HG02678 (cell line): ENCODE measurements around the gene REXO1.
A peak's percentile ranks its signal among the peaks of the same experiment; 100 is the strongest.
"Not testable (repeated sequence)": the region's sequence is repeated elsewhere in the genome, so short reads cannot be mapped to it uniquely, and the experiment has no call there.

ENCODE experiments used
- ATAC-seq: cut with Tn5 transposase; IDR thresholded peaks from one replicate; pipeline ENCODE4 v1.9.1; 2021; ENCODE audit warnings: mild to moderate bottlenecking, moderate library complexity; ENCODE audit not compliant: unreplicated experiment

The REXO1 gene

DNA sequence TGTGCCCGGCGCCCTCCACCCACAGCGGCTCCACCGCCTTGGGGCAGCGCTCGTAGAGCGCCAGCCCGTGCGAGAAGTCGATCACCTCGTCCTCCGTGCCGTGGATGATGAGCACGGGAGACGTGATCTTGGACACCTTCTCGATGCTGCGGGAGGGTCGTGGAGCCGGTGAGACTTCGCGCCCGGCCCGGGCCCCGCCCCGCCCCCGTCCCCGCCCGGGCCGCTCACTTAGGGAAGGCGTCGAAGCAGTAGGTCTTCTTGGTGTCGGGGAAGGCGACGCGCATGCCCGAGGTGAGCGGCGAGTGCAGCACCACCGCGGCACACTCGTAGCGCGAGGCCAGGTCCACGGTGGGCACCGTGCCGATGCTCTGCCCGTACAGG is 29.0 kb upstream of the REXO1 start:
- not testable (repeated sequence) for ATAC-seq

DNA sequence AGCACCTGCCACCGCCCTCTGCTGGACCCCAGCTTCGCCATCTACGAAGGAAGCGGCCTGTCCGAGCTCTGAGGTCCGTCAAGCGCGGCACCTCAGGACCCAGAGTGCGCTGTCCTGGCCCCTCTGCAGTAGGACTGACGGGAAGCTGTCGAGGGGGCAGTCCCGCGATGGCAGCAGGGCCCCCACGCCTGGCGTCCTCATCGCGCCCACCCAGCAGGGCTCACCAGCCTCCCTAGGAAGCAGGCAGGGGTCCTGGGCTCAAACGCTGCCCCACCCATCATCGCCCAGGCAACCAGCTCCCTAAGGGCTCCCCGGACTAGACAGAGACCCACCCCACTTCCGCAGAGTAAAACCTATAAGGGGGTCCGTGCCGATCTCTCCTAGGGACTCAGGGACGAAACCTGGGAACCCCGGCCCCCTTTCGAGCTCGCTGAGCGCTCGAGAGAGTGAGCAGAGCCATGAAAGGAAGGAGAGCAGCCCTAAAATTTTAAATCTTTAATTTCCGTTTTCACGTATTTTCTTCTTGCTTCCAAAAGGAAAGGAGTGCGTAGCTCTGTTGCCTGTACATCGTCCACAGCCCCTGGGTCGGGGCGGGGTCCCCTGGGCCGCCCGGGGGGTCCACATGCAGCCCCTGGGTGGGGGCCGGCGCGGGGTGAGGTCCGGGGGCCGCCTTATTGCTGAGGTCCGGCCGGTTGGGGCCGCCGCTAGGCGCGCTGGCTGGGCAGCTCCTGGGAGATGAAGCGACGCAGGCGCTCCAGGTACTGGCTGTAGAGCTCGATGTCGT is 28.4 kb upstream of the REXO1 start:
- not testable (repeated sequence) for ATAC-seq

DNA sequence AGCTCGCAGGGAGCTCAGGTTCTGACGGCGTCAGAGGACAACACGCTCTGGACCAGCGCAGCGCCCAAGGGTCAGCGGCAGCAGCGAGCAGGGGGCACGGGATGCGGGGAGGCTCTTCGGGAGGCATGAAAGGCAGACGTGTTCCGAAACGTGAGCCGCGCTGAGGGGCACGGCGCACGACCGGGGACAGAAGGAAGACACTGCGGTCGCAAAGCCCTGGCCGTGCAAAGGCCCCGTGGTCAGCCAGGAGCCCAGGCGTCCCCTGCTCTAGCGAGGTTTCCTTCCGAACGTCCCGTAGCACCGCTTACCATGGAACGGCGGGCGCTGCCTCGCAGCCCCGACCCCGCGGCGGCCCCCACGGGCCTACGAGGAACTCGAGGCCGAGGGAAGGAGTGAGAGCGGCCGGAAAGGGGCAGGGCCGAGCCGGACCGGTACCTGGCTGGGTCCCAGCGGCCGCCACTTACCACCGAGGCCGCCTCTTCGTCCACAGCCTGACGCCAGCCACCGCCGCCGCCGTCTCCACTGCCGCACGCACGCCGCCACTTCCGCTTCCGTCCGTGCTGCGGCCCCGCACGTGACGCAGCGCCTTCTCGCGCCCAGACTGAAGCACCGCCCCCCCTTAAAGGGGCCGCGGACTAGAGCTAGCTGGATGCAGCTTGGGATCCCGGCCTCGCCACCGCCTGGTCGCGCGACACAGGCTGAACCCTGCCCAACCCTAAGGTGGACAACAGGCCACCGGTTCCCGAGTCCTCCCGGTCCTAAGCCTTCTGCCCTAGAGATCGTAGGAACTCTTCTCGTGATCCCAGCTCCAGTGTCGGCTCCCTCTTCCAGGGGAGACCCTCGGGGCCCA is 27.6 kb upstream of the REXO1 start:
- ATAC-seq: peak; percentile 88

DNA sequence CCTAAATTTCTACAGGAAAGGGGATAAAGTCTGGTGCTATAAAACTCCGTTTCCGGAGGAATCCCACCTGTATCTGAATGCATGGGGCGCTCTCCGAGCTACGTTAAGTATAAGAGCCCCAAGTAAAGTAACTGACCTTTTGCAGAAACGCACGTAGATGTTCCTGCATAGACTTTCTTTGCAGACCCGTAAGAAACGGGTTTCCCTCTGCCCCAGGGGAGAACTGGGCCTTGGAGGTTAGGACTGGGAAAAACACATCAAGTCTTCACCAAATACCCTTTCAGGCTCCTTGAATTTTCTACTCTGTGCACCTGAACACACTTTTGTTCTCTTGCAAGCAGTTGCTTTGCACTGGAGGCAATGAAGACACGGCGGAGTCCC is 27.0 kb upstream of the REXO1 start:
- ATAC-seq: not testable (repeated sequence)

DNA sequence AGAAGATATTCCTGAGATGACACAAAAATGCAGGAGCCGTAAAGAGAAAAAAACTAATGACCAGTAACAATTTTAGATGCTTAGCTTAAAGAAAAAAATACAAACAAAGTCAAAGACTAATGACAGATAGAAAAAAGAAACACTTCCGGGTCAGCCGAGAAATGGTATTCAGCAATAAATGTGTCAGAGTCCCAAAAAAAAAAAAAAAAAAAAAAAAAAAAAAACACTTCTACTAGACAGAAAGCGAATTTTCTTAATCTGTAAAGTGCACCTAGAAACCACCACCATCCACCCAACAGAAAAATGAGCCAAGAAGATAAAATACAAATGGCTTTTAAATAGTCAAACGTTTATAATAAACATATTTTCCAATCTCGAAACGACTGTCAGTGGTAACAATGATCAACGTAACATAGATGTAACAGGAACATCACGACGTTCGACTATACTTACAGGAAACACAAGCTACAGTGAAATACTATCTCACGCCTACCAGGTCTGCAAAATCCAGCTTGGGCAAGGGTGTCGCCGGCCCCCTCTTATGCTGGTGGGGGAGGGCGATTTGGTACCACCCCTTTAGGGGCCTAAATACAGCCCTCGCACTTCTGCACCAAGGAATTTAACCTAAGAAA is 26.4 kb upstream of the REXO1 start:
- no peak for ATAC-seq

DNA sequence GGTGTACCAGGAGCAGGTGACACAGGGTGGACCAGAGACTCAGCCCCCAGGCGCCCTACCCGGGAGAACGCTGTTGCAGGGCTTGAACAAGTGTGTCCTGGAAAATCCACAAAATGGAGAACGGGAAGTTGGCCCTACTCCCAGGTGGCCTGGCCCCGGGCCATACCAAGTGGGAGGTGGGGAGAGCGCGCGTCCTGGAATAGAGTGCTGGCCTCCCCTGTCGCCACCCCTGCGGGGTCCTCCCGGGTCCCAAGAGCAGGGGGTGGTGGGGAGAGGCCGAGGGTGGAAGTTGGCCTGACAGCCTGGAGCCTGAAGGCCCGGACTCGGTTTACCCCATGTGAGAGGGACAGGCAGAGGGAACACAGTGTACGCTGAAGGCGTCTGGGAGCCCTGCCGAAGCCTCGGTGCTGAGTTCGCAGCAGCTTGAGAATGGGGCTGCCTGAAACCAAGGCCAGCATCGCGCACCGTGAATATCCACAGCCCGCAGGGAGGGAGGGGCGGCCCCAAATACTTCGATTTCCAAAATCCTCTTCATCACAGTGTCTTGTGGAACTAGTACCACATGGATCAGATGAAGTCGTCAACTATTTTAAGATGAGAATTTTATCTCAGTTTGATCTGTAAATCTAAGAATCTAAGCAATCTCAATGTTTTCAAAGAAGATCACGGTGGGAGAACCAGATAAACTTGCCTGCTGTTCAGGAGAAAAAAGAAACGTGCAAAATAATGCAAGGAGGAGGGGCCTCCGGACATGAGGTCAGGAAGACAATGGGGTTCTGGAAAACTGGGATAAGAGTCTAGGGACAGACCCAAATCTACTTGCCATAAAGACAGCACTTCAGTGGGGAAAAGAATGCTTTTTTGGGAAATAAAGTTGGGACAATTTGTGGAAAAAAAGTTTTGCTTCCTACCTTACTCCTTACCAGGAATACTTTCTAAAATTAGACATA is 25.5 kb upstream of the REXO1 start:
- no peak for ATAC-seq

DNA sequence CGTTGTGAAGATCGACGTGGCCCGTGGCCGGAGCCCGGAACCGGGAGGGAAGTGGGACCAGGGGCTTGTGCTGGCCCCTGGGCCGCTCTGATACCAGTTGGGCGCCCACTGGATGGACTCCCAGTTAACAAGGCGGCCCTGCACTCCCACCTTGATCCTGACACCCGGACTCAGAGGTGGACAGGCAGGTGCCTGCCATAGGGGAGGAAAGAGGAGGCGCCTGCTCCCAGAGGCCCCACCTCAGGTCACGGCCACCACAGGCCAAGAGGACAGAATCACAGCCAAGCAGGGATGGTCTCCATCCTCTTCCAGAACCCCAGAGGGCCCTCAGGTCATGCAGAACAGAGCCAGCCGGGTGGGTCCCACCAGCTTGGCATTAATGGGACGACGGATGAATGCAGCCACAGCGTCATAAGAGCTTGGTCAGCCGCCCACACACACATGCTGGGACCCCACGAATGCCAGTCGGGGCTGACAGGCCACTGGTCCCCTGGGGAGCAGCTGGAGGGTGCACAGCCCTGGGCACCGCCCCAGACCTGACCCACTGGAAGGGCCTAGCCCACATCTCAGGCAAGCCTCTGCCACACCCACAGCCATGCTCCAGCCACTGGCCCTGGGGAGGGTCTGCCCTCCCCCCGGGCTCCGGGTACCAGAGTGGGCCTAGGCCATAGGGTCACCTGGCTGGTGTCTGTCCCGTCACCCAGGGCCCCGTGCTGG is 24.7 kb upstream of the REXO1 start:
- no peak for ATAC-seq

DNA sequence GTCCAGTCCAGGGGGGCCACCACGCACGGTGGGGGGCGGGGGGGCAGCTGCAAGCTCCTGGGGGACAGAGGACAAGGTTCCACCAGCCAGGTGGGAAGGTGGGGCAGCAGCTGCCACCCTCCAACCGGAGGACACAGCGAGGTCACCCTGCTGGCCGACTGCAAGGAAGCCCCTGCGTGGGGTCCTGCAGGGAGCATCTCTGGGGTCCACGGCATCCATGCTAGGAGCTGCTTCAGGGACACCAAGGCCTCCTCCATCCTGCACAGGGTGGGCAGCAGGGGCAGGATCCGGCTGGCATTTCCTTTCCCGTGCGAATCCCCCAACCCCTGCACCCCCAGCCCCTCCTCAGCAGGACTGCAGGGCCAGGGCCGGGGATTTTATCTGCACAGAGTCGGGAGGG is 23.3 kb upstream of the REXO1 start:
- ATAC-seq: no peak

DNA sequence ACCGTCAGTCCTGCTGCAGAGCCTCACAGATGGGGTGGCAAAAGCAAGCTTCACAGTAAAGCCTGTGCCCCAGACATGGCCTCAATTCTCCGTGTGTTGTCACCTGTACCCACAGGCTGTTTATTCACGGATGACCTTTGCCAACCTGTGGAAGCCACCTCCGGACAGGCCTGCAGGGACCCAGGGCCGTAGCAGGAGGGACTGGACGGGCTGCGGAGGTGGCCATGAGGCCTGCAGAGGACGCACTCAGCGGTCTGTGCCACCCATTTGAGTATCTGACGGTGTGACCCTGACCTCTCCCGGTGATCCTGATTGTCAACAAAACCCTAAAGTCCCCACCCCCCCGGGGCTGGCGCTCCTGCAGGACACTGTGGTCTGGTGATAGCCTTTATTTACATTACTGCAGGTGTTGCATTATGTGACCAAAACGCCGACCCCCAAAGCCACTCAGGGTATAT is 22.9 kb upstream of the REXO1 start:
- ATAC-seq: no peak

DNA sequence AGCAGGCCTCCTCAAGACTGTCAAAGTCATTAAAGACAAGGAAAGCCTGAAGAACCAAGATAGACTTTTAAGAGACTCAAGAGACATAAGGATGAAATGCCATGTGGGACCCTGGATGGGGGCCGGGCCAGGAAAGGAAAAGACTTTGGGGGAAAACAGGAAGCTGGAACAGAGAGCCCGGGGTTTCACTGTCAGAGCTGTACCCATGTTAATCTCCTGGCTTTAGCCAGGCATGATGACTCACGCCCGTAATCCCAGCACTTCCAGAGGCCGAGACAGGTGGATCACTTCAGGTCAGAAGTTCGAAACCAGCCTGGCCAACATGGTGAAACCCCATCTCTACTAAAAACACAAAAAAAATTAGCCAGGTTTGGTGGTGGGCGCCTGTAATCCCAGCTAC is 20.7 kb upstream of the REXO1 start:
- no peak for ATAC-seq

DNA sequence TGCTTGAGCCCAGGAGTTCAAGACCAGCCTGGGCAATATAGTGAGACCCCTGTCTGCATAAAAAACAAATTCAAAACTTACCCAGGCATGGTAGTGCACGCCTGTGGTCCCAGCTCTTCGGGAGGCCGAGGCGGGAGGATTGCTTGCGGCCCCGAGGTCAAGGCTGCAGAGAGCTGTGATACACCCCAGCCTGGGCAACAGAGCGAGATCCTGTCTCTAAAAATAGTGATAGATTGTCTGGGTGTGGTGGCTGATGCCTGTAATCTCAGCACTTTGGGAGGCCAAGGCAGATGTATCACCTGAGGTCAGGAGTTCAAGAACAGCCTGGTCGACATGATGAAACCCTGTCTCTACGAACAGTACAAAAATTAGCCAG is 19.1 kb upstream of the REXO1 start:
- ATAC-seq: no peak

DNA sequence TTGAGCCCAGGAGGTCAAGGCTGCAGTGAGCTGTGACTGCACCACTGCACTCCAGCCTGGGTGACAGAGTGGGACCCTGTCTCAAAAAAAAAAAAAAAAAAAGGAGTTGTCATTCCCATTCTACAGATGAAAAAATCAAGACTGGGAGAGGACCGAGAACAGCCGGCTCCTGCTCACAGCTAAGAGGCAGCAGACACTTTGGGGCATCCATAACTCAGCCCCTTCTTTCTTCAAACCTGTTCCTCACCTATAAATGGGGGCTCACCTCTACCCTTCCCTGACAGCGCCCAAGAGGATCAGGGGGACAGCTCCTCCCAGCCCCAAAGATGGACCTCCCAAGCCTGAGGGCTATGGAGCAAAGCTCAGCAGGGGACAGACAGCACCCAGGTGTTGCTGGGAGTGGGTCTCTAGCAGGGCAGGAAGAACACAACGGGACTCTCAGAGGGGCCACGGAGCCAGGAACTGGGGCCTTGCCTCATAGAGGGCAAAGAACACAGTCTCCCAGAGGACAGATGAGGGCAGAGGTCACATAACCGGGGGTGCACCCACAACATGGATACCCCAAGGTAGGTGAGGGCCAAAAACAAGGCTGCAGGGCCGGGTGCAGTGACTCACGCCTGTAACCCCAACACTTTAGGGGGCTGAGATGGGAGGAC is 18.5 kb upstream of the REXO1 start:
- ATAC-seq: no peak

DNA sequence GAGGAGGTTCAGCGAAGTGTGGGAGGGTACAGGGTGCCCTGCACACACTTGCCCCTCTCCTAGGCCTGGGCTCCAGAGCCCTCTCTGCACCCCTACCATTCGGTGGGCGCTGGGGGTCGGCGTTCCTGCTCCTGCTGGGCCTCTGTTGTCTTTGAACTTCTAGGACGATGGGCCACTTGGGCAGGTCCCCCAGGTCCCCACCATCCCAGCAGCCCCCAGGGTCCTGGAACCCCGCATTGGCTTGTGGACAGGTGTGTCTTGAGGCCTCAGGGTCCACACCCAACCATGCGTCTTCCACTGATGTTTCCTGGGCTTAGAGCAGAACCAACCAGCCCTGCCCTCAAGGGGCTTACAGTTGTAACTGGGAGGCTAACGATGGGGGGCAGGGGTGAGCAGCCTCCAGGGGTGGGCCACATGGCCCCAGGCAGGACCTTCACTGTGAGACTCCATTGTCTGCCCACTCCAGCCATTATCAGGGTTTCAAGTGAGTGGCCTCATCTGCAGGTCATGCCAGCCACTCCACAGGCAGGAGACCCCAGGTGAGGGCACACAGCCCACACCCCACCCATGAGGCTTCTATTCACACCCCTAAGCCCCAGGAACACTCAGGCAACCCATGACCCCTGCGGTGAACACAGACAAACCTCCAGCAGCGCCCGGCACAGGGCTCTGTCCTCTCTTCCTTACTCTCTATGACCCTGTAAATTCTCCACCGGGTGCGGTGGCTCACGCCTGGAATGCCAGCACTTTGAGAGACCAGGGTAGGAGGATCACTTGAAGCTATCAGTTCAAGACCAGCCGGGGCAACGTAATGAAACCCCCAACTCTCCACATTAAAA is 17.1 kb upstream of the REXO1 start:
- no peak for ATAC-seq

DNA sequence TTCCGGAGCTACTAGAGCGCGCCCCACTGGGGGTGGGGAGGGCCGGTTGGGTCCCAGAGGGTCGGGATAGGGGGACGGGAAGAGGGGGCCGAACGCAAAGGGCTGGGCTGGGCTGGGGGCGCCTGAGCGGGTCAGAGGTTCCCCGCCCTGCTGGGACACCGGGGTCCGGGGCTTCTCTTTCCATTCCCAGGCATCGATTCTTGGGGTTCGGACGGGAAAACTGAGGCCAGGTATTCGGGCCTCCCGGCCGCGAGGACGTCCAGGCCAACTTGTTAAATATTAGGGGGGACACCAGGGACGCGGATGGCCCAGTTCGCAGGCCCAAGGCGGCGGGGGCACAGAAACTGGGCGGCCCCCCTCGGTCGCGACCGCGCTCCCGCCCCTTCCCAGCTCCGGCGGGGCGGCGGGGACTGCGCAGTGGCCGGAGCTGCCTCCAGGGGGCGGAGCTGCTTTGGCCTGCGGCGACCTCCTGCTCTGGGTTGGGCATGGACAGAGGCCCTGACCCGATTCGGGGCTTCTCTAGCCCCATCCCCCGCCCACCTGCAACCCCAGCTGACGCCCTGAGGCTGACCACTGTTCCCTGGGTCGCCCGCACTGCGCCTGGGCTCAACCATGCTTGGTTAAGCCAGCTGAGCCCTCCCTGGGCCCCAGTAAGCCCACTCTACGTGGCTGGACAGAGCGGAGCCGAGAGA is 16.3 kb upstream of the REXO1 start:
- ATAC-seq: peak; percentile 24

DNA sequence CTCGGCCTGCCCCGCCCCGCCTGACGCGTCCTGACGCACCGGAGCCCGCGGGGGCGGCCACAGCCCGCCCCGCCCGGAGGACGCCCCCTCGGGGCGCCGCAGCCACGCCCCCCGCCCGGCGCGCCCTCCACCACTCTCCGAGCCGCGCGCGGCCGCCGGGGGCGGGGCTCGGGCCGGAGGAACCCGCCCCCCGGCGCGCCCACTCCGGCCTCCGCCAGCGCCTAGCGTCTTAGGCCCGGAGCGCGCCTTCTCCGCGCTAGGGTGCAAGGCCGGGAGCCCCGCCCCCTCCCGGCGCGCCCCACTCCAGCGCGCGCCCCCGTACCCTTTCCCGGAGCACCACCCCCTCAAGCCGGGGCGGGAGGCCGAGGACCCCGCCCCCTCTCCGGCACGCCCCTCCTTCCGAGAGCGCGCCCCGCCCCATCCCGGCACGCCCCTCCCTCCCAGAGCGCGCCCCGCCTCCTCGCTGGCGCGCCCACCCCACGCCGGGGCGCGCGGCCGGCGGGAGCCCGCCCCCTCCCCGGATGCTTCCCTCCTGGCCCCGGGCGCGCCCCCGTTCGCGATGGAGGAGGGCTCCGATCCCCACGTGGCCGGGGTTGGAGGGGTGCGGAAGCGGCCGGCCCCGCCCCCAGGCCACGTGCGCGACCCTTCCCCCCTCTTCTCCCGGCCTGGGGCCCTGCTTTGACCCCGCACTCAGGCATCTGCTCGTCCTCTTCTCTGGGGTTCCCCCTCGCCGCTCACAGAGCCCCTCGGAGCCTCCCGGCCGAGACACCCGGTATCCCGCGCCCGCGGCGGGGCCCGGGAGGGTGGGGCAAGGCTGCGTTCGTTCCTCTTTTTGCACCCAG is 15.6 kb upstream of the REXO1 start:
- ATAC-seq: peak; percentile 61

DNA sequence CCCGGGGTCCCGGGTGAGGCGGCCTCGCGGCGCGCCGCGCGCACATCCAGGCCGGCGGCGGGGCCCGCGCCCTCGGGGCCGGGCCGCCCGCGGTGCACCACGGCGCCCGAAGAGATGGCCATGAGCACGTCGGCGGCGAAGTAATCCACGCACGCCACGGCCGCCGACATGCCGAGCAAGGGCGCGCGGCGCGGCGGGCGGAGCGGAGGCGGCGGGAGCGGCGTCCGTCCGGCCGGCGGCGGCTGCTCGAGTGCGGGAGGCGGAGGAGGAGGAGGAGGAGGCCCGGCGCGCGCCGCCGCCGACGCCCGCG is 15.0 kb upstream of the REXO1 start, which contains the start of gene KLF16:
Gene KLF16 (minus strand): TSS at position 252 of the 310 bp plus-strand sequence. CDS start 82 bp downstream, at position 170.
- ATAC-seq: no peak
